HepG2 (cell line): Measurements from ENCODE around the gene BTF3L4. TPM values are rescaled to one million over a fixed set of nuclear protein-coding genes. Genes with fewer than 3 reads are reported as not detected.

Experiments
- ATAC-seq: fragments of 200-7000 bp; cut with Tn5 transposase; 3 replicates; pipeline ENCODE4 v1.9.1; 2020; ENCODE audit warnings: mild to moderate bottlenecking, moderate library complexity
- BruUV-seq: library from RNA; stranded (reverse); fragments of 400-500 nt; replicated peaks from 2 replicates; lab custom pipeline; 2021; lab: Mats Ljungman, UMichigan
- CTCF ChIA-PET: fragments of 300-600 bp; formaldehyde crosslinking; extraction: SDS; loops from one replicate; lab custom pipeline; 2021; ENCODE audit warnings: low total read pairs, inconsistent platforms, low intra/inter-chr PET ratio; lab: Yijun Ruan, JAX
- POLR2A ChIA-PET: fragments of 350-600 bp; sonication (Branson Sonifier 250); formaldehyde crosslinking; loops from one replicate; lab custom pipeline; 2020; ENCODE audit warnings: antibody characterized with exemption, inconsistent platforms; lab: Yijun Ruan, JAX
- DNase-seq: peaks from one replicate; pipeline ENCODE4 v3.0.0-alpha.2; 2015; ENCODE audit warnings: low spot score
- FAIRE-seq: peaks from 3 replicates; lab custom pipeline; 2011; peaks lifted over from hg19 to GRCh38; lab: Jason Lieb, UNC
- H2AFZ ChIP-seq: one replicate; pipeline ENCODE4 v1.6.1; 2011; ENCODE audit warnings: low read length, inconsistent platforms
- H3K27ac ChIP-seq: fragments of 300-600 bp; 3 replicates; pipeline ENCODE4 v1.8.0; 2011; ENCODE audit warnings: mixed run types, mild to moderate bottlenecking, mixed read lengths, low read length, inconsistent platforms; ENCODE audit not compliant: insufficient read depth; ENCODE audit errors: extremely low read length
- H3K27me3 ChIP-seq, 2 experiments: fragments of 200-600 bp in 1 of 2; 2 replicates in 1 of 2; 3 replicates in 1 of 2; pipeline versions ENCODE4 v1.6.0 to v1.8.0; 2011; ENCODE audit warnings: low read length in 2 of 2, mild to moderate bottlenecking in 2 of 2, moderate library complexity in 2 of 2, inconsistent platforms in 1 of 2; ENCODE audit not compliant: insufficient read depth in 2 of 2, control insufficient read depth in 1 of 2
- H3K36me3 ChIP-seq, 2 experiments: fragments of 200-600 bp in 1 of 2; replicated peaks in 1 of 2; 2 replicates in 1 of 2; 3 replicates in 1 of 2; pipeline versions ENCODE4 v1.5.1 to v1.8.0; 2011; ENCODE audit warnings: low read length in 2 of 2, inconsistent platforms in 1 of 2; ENCODE audit not compliant: insufficient read depth in 2 of 2, control insufficient read depth in 1 of 2
- H3K4me1 ChIP-seq: 2 replicates; pipeline ENCODE4 v1.5.1; 2012; ENCODE audit warnings: low read length, inconsistent platforms; ENCODE audit not compliant: insufficient read depth
- H3K4me2 ChIP-seq: 2 replicates; pipeline ENCODE4 v1.6.0; 2011; ENCODE audit warnings: low read depth, low read length, inconsistent platforms
- H3K4me3 ChIP-seq, 3 experiments: fragments of 200-600 bp in 1 of 3; sonication (generic), shearing (Covaris generic) in 1 of 3; replicated peaks in 1 of 3; 2 replicates each; pipeline ENCODE4 v1.5.1; 2011 to 2016; ENCODE audit warnings: low read length in 3 of 3, inconsistent platforms in 2 of 3, low read depth in 2 of 3, mild to moderate bottlenecking in 2 of 3, control low read depth in 1 of 3, mixed read lengths in 1 of 3; ENCODE audit not compliant: insufficient read depth in 1 of 3
- H3K79me2 ChIP-seq: one replicate; pipeline ENCODE4 v1.6.1; 2011; ENCODE audit warnings: low read length, inconsistent platforms; ENCODE audit not compliant: insufficient read depth
- H3K9ac ChIP-seq: 2 replicates; pipeline ENCODE4 v1.6.0; 2011; ENCODE audit warnings: mild to moderate bottlenecking, low read depth, low read length, inconsistent platforms; ENCODE audit not compliant: insufficient read depth
- H3K9me3 ChIP-seq: 2 replicates; pipeline ENCODE4 v1.5.1; 2012; ENCODE audit warnings: mild to moderate bottlenecking, low read length
- H4K20me1 ChIP-seq: 2 replicates; pipeline ENCODE4 v1.6.0; 2011; ENCODE audit warnings: inconsistent platforms, mild to moderate bottlenecking, low read length, moderate library complexity; ENCODE audit not compliant: insufficient read depth
- ARID5B ChIP-seq: IDR thresholded peaks from 2 replicates; pipeline ENCODE4 v1.4.0; 2020; ENCODE audit warnings: mild to moderate bottlenecking, missing genetic modification reagents
- RAD21 ChIP-seq: fragments of 450-650 bp; formaldehyde crosslinking; IDR thresholded peaks from 2 replicates; pipeline ENCODE4 v1.5.0; 2020; ENCODE audit warnings: mild to moderate bottlenecking
- SAP130 ChIP-seq: IDR thresholded peaks from 2 replicates; pipeline ENCODE4 v1.6.1; 2016; ENCODE audit warnings: low read depth
- SETDB1 ChIP-seq: sonication (generic); formaldehyde crosslinking; IDR thresholded peaks from 2 replicates; pipeline ENCODE4 v1.5.1; 2020; ENCODE audit warnings: missing genetic modification reagents, mild to moderate bottlenecking, borderline replicate concordance
- SMC3 ChIP-seq: IDR thresholded peaks from 2 replicates; pipeline ENCODE4 v1.6.1; 2011; ENCODE audit warnings: low read length, improper control_type of control experiment
- SNAPC2 ChIP-seq: sonication (generic); formaldehyde crosslinking; IDR thresholded peaks from 2 replicates; pipeline ENCODE4 v1.8.1; 2022; ENCODE audit warnings: mild to moderate bottlenecking, missing genetic modification reagents
- STAG1 ChIP-seq: sonication (generic); formaldehyde crosslinking; IDR thresholded peaks from 2 replicates; pipeline ENCODE4 v1.4.0; 2020; ENCODE audit warnings: missing genetic modification reagents
- TERF1 ChIP-seq: sonication (generic); formaldehyde crosslinking; IDR thresholded peaks from 2 replicates; pipeline ENCODE4 v1.8.0; 2022; ENCODE audit warnings: mild to moderate bottlenecking, missing genetic modification reagents, moderate library complexity
- ZNF136 ChIP-seq: sonication (generic); formaldehyde crosslinking; IDR thresholded peaks from 2 replicates; pipeline ENCODE4 v1.8.1; 2022; ENCODE audit warnings: low read depth, mild to moderate bottlenecking, moderate library complexity, missing genetic modification reagents
- ZNF296 ChIP-seq: sonication (generic); formaldehyde crosslinking; conservative IDR thresholded peaks from 2 replicates; pipeline ENCODE4 v1.5.0; 2020; ENCODE audit warnings: mild to moderate bottlenecking, missing genetic modification reagents
- ZNF44 ChIP-seq: sonication (generic); formaldehyde crosslinking; IDR thresholded peaks from 2 replicates; pipeline ENCODE4 v1.5.1; 2020; ENCODE audit warnings: mild to moderate bottlenecking, missing genetic modification reagents
- WGBS: methylation state at CpG from one replicate; pipeline ENCODE4 v1.1.6; 2017; ENCODE audit warnings: low lambda C conversion rate; 5-methylcytosine and 5-hydroxymethylcytosine counted together
- in situ Hi-C: cut with HindIII; loops from 2 replicates; pipeline ENCODE4 v1.10.0; 2017; ENCODE audit warnings: low pct_unique_long_range_greater_than_20kb; ENCODE audit not compliant: extremely low pct_ligation_motif_present
- intact Hi-C: fragments of 100-400 bp; cut with micrococcal nuclease; formaldehyde crosslinking; loops from one replicate; pipeline ENCODE4 v1.10.0; 2022; ENCODE audit not compliant: unreplicated experiment
- polyA plus RNA-seq, 8 experiments: library from polyadenylated mRNA; depleted of rRNA in 3 of 8; stranded (reverse) in 7 of 8; unstranded in 1 of 8; fragments of >200 nt; fragmentation: Illumina TruSeq in 4 of 8; extraction: Trizol in 4 of 8; gene quantifications; 2 replicates each; pipeline versions ENCODE4 v1.2.1 to v1.2.3, GENCODE V29; 2011 to 2016; ENCODE audit warnings: low read depth in 4 of 8, missing spikeins in 1 of 8, mixed read lengths in 1 of 8; ENCODE audit not compliant: insufficient read depth in 1 of 8
- total RNA-seq, 5 experiments: library from RNA; depleted of rRNA; stranded (reverse); fragments of >200 nt; fragmentation: Illumina TruSeq; extraction: Trizol; gene quantifications; 2 replicates each; pipeline ENCODE4 v1.2.3, GENCODE V29; 2016; ENCODE audit warnings: low read depth in 1 of 5
- TF ChIP-seq, protein P1 (sequence below): sonication (generic); formaldehyde crosslinking; IDR thresholded peaks from 2 replicates; pipeline ENCODE4 v1.5.0; 2020; ENCODE audit warnings: mild to moderate bottlenecking, missing genetic modification reagents, moderate library complexity
- TF ChIP-seq, protein P2 (sequence below): sonication (generic); formaldehyde crosslinking; IDR thresholded peaks from 2 replicates; pipeline ENCODE4 v1.4.0; 2020; ENCODE audit warnings: missing genetic modification reagents

BTF3L4 gene
- total and polyA plus RNA-seq, 2 of the 13 experiments (the other 11 are each of a cell fraction or from before 2014, with no cell fraction given), result 59.0 to 74.3 TPM

- peak; percentile 32 for FAIRE-seq
- 8% methylated on average over 4 of the region's 5 CpGs for WGBS
- H2AFZ ChIP-seq, result no peak overlapping the region
- TF ChIP-seq, protein P1, sequence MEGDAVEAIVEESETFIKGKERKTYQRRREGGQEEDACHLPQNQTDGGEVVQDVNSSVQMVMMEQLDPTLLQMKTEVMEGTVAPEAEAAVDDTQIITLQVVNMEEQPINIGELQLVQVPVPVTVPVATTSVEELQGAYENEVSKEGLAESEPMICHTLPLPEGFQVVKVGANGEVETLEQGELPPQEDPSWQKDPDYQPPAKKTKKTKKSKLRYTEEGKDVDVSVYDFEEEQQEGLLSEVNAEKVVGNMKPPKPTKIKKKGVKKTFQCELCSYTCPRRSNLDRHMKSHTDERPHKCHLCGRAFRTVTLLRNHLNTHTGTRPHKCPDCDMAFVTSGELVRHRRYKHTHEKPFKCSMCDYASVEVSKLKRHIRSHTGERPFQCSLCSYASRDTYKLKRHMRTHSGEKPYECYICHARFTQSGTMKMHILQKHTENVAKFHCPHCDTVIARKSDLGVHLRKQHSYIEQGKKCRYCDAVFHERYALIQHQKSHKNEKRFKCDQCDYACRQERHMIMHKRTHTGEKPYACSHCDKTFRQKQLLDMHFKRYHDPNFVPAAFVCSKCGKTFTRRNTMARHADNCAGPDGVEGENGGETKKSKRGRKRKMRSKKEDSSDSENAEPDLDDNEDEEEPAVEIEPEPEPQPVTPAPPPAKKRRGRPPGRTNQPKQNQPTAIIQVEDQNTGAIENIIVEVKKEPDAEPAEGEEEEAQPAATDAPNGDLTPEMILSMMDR (CRISPR knock-in tag), result peak; percentile 79
- no peak for TF ChIP-seq ZNF136 (CRISPR knock-in tag)
- TF ChIP-seq SAP130, result 0 out of 2 replicates have a peak, but pooled peaks have one; percentile 17
- TF ChIP-seq ZNF296 (CRISPR knock-in tag), result no peak
- no peak for TF ChIP-seq ZNF44 (CRISPR knock-in tag)
- peak; percentile 77; the same call in 1 of the 2 replicates for TF ChIP-seq SMC3
- TF ChIP-seq, protein P2, sequence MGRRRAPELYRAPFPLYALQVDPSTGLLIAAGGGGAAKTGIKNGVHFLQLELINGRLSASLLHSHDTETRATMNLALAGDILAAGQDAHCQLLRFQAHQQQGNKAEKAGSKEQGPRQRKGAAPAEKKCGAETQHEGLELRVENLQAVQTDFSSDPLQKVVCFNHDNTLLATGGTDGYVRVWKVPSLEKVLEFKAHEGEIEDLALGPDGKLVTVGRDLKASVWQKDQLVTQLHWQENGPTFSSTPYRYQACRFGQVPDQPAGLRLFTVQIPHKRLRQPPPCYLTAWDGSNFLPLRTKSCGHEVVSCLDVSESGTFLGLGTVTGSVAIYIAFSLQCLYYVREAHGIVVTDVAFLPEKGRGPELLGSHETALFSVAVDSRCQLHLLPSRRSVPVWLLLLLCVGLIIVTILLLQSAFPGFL (CRISPR knock-in tag), result no peak
- peak; percentile 88 for TF ChIP-seq STAG1 (CRISPR knock-in tag)
- no peak for TF ChIP-seq SETDB1 (CRISPR knock-in tag)
- TF ChIP-seq SNAPC2 (CRISPR knock-in tag), result no peak
- TF ChIP-seq ARID5B (CRISPR knock-in tag), result 0 out of 2 replicates have a peak, but pooled peaks have one; percentile 14
- peak; percentile 68 for TF ChIP-seq RAD21 (CRISPR knock-in tag)
- no peak for TF ChIP-seq TERF1 (CRISPR knock-in tag)
Observed at GRCh38 chr1:52127181-52128180, 71.4 kb downstream of the BTF3L4 start.

More at GRCh38 chr1:52127181-52128180, 71.4 kb downstream of the BTF3L4 start:
- no TSS peak for BruUV-seq
- Histone ChIP-seq H3K36me3 (no peaks in the 10 kb centered on the region), H3K4me3 (no peak overlapping the region), H3K27me3 (no peaks in the 10 kb centered on the region), H4K20me1 (no peaks in the 10 kb centered on the region), H3K4me2 (no peak overlapping the region), H3K9me3 (no peaks in the 10 kb centered on the region), H3K9ac (no peak overlapping the region), H3K27ac (no peak overlapping the region), H3K79me2 (no peaks in the 10 kb centered on the region), H3K4me1 (peaks cover 16% of the 10 kb centered on the region)
- in situ Hi-C loops (no loop called here), intact Hi-C loops (loop anchor here (1.0 to 5.0 kb wide), 3 partner anchors 169 to 277 kb away; partner anchors contain the start of genes ORC1 and PRPF38A)
- CTCF ChIA-PET, result interaction anchor here (1.6 kb wide), 1 partner anchor 169 kb away, joined by 18 read pairs; no protein-coding TSS in a partner anchor
- POLR2A ChIA-PET, result interaction anchor here (1.9 kb wide), 1 partner anchor 178 kb away, joined by 4 read pairs; no protein-coding TSS in a partner anchor
- ATAC-seq (peak; percentile 94), DNase-seq (peak; percentile 62)
